Pancreas (tissue), 10 donors: ENCODE results near the gene STRIP2. TPM values are rescaled to one million over a fixed set of nuclear protein-coding genes. Genes with fewer than 3 reads are reported as not detected.

Experiments
- ATAC-seq, 4 donors: fragments of 200-7000 bp; cut with Tn5 transposase; one replicate each; pipeline versions ENCODE4 v1.8.0 to v1.9.1; 2020; ENCODE audit warnings: mild to moderate bottlenecking in 4 of 4, moderate library complexity in 4 of 4
- DNase-seq, 6 donors: peaks; one replicate each; pipeline ENCODE4 v3.0.0-alpha.2; 2020
- FAIRE-seq: peaks from 2 replicates; lab custom pipeline; 2012; peaks lifted over from hg19 to GRCh38; lab: Jason Lieb, UNC
- H3K27ac ChIP-seq, 4 donors: fragments of 200-600 bp; sonication (generic); 1 replicate in 3 of 4; 2 replicates in 1 of 4; pipeline versions ENCODE4 v1.5.0 to v1.8.0; 2020
- H3K27me3 ChIP-seq, 4 donors: fragments of 200-600 bp; one replicate each; pipeline ENCODE4 v1.8.0; 2021
- H3K36me3 ChIP-seq, 3 donors: fragments of 200-600 bp; sonication (generic) in 1 of 3; one replicate each; pipeline versions ENCODE4 v1.5.0 to v1.8.0; 2020 to 2021
- H3K4me1 ChIP-seq, 3 donors: fragments of 200-600 bp; one replicate each; pipeline ENCODE4 v1.8.0; 2021
- H3K4me3 ChIP-seq, 4 donors: fragments of 200-600 bp; sonication (generic) in 2 of 4; one replicate each; pipeline versions ENCODE4 v1.5.0 to v1.8.0; 2020 to 2021
- H3K9me3 ChIP-seq, 4 donors: fragments of 200-600 bp; one replicate each; pipeline ENCODE4 v1.8.0; 2021
- CTCF ChIP-seq, 4 donors: fragments of 200-600 bp; sonication (generic) in 3 of 4; IDR thresholded peaks; one replicate each; pipeline versions ENCODE4 v1.5.0 to v1.8.0; 2021; ENCODE audit warnings: antibody characterized with exemption in 4 of 4
- WGBS, 2 donors: extraction: QIAGEN DNeasy Blood & Tissue Kit; methylation state at CpG; one replicate each; pipeline ENCODE4 v1.1.7; 2013; 5-methylcytosine and 5-hydroxymethylcytosine counted together
- intact Hi-C, 3 donors: fragments of 100-400 bp; cut with DNase I; formaldehyde crosslinking; loops; one replicate each; pipeline versions ENCODE4 v1.11.1 to v1.14.2; 2022
- polyA plus RNA-seq, 2 donors: library from polyadenylated mRNA; stranded (reverse); fragments of 200-250 nt; gene quantifications; one replicate each; pipeline ENCODE4 v1.2.3, GENCODE V29; 2013
- total RNA-seq, 6 donors: library from RNA; stranded (reverse); fragmentation: NEBNext Ultra II Directional in 4 of 6; extraction: Animal tissue kit (Norgen Biotek cat#: 25700) in 4 of 6; gene quantifications; one replicate each; pipeline versions ENCODE4 v1.2.1 to v1.2.4, GENCODE V29; 2021 to 2023
- donor health status: healthy with polysubstance abuse.
- donor health status: DM: no; HTN: no; CAD: no; lungs with moderate emphysema.
- donor health status: DM: no; HTN: no; CAD: no.
- donor health status: control.
- donor health status: control.
- donor health status: Bipolar disorder and iron deficiency.
- donor health status: DM: yes; HTN: yes; CAD: no.
- donor health status: DM: no; HTN: no; CAD: no.
- donor health status: DM: no; HTN: no; CAD: no.
- donor health status: DM: yes; HTN: yes; CAD: no.

Gene STRIP2
- total and polyA plus RNA-seq, 8 donors, result 0.16 to 0.85 (median 0.38) TPM

- H3K27me3 ChIP-seq, result no peaks in the 10 kb centered on the region
- H3K4me1 ChIP-seq, result no peaks in the 10 kb centered on the region
- H3K27ac ChIP-seq, result no peak overlapping the region
- FAIRE-seq, result no peak
- no peak for DNase-seq
- intact Hi-C loops, result loop anchor here in 1 of 3 donors (10.0 kb wide), 1 partner anchor 102 kb away; no protein-coding TSS in a partner anchor
- H3K9me3 ChIP-seq, result no peaks in the 10 kb centered on the region
- H3K4me3 ChIP-seq, result no peak overlapping the region
- no peaks in the 10 kb centered on the region for H3K36me3 ChIP-seq
- 81 to 89% methylated on average over 3 of the region's 3 CpGs for WGBS, 2 donors
- no peak for TF ChIP-seq CTCF (IDR thresholded peaks at IDR 0.05)
- no peak for ATAC-seq
Measured at GRCh38 chr7:129466796-129467195, 32.6 kb downstream of the STRIP2 start.

GRCh38 chr7:129468087-129468486 lies 33.9 kb downstream of the STRIP2 start:
- WGBS, 2 donors, result 56 to 77% methylated on average over 1 of the region's 1 CpG
- no peak for DNase-seq
- peak in 1 of 4 donors; percentile 34 for ATAC-seq

GRCh38 chr7:129468547-129468946 lies 34.3 kb downstream of the STRIP2 start:
- DNase-seq (no peak), FAIRE-seq (no peak)

More at GRCh38 chr7:129468087-129468486, 33.9 kb downstream of the STRIP2 start:
- H3K27ac ChIP-seq, result no peak overlapping the region
- no peaks in the 10 kb centered on the region for H3K9me3 ChIP-seq
- no peak for FAIRE-seq
- TF ChIP-seq CTCF (IDR thresholded peaks at IDR 0.05), result no peak
- intact Hi-C loops, result loop anchor here in 1 of 3 donors (10.0 kb wide), 1 partner anchor 103 kb away; no protein-coding TSS in a partner anchor
- H3K27me3 ChIP-seq, result no peaks in the 10 kb centered on the region
- no peaks in the 10 kb centered on the region for H3K36me3 ChIP-seq
- no peak overlapping the region for H3K4me3 ChIP-seq
- no peaks in the 10 kb centered on the region for H3K4me1 ChIP-seq

GRCh38 chr7:129469930-129470329 lies 35.7 kb downstream of the STRIP2 start:
- H3K9me3 ChIP-seq, result no peaks in the 10 kb centered on the region
- DNase-seq (no peak), ATAC-seq (no peak), FAIRE-seq (no peak)
- no peaks in the 10 kb centered on the region for H3K27me3 ChIP-seq
- H3K36me3 ChIP-seq, result no peaks in the 10 kb centered on the region
- H3K27ac ChIP-seq, result no peak overlapping the region
- intact Hi-C loops, result loop anchor here in 2 of 3 donors (5.0 to 10.0 kb wide), 2 partner anchors 103 to 105 kb away; no protein-coding TSS in a partner anchor
- no peaks in the 10 kb centered on the region for H3K4me1 ChIP-seq
- TF ChIP-seq CTCF (IDR thresholded peaks at IDR 0.05), result no peak
- H3K4me3 ChIP-seq, result no peak overlapping the region

More at GRCh38 chr7:129468547-129468946, 34.3 kb downstream of the STRIP2 start:
- no peak for TF ChIP-seq CTCF (IDR thresholded peaks at IDR 0.05)
- H3K9me3 ChIP-seq, result no peaks in the 10 kb centered on the region
- peak in 2 of 4 donors; percentile 35 to 70 for ATAC-seq
- H3K27ac ChIP-seq, result no peak overlapping the region
- H3K4me3 ChIP-seq, result no peak overlapping the region
- WGBS, 2 donors, result 75 to 77% methylated on average over 4 of the region's 4 CpGs
- no peaks in the 10 kb centered on the region for H3K27me3 ChIP-seq
- intact Hi-C loops, result loop anchor here in 1 of 3 donors (10.0 kb wide), 1 partner anchor 104 kb away; no protein-coding TSS in a partner anchor
- H3K36me3 ChIP-seq, result no peaks in the 10 kb centered on the region
- no peaks in the 10 kb centered on the region for H3K4me1 ChIP-seq

GRCh38 chr7:129470411-129470810 lies 36.2 kb downstream of the STRIP2 start:
- Histone ChIP-seq H3K9me3 (no peaks in the 10 kb centered on the region), H3K4me1 (no peaks in the 10 kb centered on the region), H3K27ac (no peak overlapping the region), H3K4me3 (no peak overlapping the region), H3K36me3 (no peaks in the 10 kb centered on the region), H3K27me3 (no peaks in the 10 kb centered on the region)
- ATAC-seq (no peak), FAIRE-seq (no peak), DNase-seq (no peak)
- intact Hi-C loops, result loop anchor here in 1 of 3 donors (5.0 kb wide), 1 partner anchor 103 kb away; no protein-coding TSS in a partner anchor
- no peak for TF ChIP-seq CTCF (IDR thresholded peaks at IDR 0.05)
- 73 to 86% methylated on average over 1 of the region's 1 CpG for WGBS, 2 donors
